HG03457 (cell line): ENCODE data around the gene C19orf44.
"Not testable (repeated sequence)": the region's sequence is repeated elsewhere in the genome, so short reads cannot be mapped to it uniquely, and the experiment has no call there.

Experiments
- ATAC-seq: cut with Tn5 transposase; IDR thresholded peaks from one replicate; pipeline ENCODE4 v1.9.1; 2021; ENCODE audit warnings: moderate number of reproducible peaks; ENCODE audit not compliant: unreplicated experiment

C19orf44 gene

GRCh38 chr19:16466802-16467427 lies 29.3 kb upstream of the C19orf44 start:
- not testable (repeated sequence) for ATAC-seq

GRCh38 chr19:16467581-16467980 lies 28.6 kb upstream of the C19orf44 start:
- no peak for ATAC-seq

GRCh38 chr19:16470541-16470910 lies 25.7 kb upstream of the C19orf44 start:
- ATAC-seq: no peak

- peak; percentile 34 for ATAC-seq
Measured at GRCh38 chr19:16470911-16471811, 25.0 kb upstream of the C19orf44 start.

- ATAC-seq: not testable (repeated sequence)
Measured at GRCh38 chr19:16472559-16472899, 23.7 kb upstream of the C19orf44 start.

- ATAC-seq: no peak
Measured at GRCh38 chr19:16472992-16473391, 23.2 kb upstream of the C19orf44 start.

- no peak for ATAC-seq
Measured at GRCh38 chr19:16473875-16474392, 22.3 kb upstream of the C19orf44 start.

GRCh38 chr19:16476401-16476800 lies 19.8 kb upstream of the C19orf44 start:
- no peak for ATAC-seq

- ATAC-seq: no peak
Measured at GRCh38 chr19:16477311-16477710, 18.9 kb upstream of the C19orf44 start.

GRCh38 chr19:16482745-16483144 lies 13.4 kb upstream of the C19orf44 start:
- ATAC-seq: no peak

GRCh38 chr19:16486476-16486875 lies 9.7 kb upstream of the C19orf44 start:
- not testable (repeated sequence) for ATAC-seq

- no peak for ATAC-seq
Measured at GRCh38 chr19:16496613-16496983, 404 bp downstream of the C19orf44 start.

- no peak for ATAC-seq
Measured at GRCh38 chr19:16497042-16497441, 848 bp downstream of the C19orf44 start.

- ATAC-seq: no peak
Measured at GRCh38 chr19:16497837-16498236, 1.6 kb downstream of the C19orf44 start.

- ATAC-seq: no peak
Measured at GRCh38 chr19:16504271-16504670, 8.1 kb downstream of the C19orf44 start.

GRCh38 chr19:16506161-16506560 lies 10.0 kb downstream of the C19orf44 start:
- not testable (repeated sequence) for ATAC-seq

- ATAC-seq: no peak
Measured at GRCh38 chr19:16506961-16507360, 10.8 kb downstream of the C19orf44 start.

GRCh38 chr19:16508546-16508945 lies 12.4 kb downstream of the C19orf44 start:
- ATAC-seq: no peak

GRCh38 chr19:16509141-16510061 lies 13.2 kb downstream of the C19orf44 start:
- no peak for ATAC-seq

- not testable (repeated sequence) for ATAC-seq
Measured at GRCh38 chr19:16512611-16513010, 16.4 kb downstream of the C19orf44 start.

- no peak for ATAC-seq
Measured at GRCh38 chr19:16514383-16515019, 18.3 kb downstream of the C19orf44 start.
